Activated naive CD8-positive, alpha-beta T cell (primary cell): Measurements from ENCODE around the gene SCGB3A2.

ENCODE experiments used
- H3K27ac Mint-ChIP-seq: one replicate; pipeline ENCODE4 v1.8.0; 2021; ENCODE audit warnings: mixed read lengths
- H3K27me3 Mint-ChIP-seq: one replicate; pipeline ENCODE4 v1.8.0; 2021; ENCODE audit warnings: mixed read lengths
- H3K36me3 Mint-ChIP-seq: one replicate; pipeline ENCODE4 v1.8.0; 2021; ENCODE audit warnings: mixed read lengths
- H3K4me1 Mint-ChIP-seq: one replicate; pipeline ENCODE4 v1.8.0; 2021; ENCODE audit warnings: low read depth, mixed read lengths
- H3K4me3 Mint-ChIP-seq: one replicate; pipeline ENCODE4 v1.8.0; 2021; ENCODE audit warnings: mild to moderate bottlenecking, mixed read lengths
- H3K9me3 Mint-ChIP-seq: one replicate; pipeline ENCODE4 v1.8.0; 2021; ENCODE audit warnings: low read depth, mixed read lengths

SCGB3A2 gene

GRCh38 chr5:147876626-147877025 lies 1.9 kb upstream of the SCGB3A2 start:
- H3K27me3 Mint-ChIP-seq, result peaks cover 3% of the 10 kb centered on the region
- H3K4me1 Mint-ChIP-seq, result no peaks in the 10 kb centered on the region
- H3K9me3 Mint-ChIP-seq, result no peaks in the 10 kb centered on the region

GRCh38 chr5:147879784-147880183 lies 1.3 kb downstream of the SCGB3A2 start:
- no peaks in the 10 kb centered on the region for H3K36me3 Mint-ChIP-seq
- no peak overlapping the region for H3K4me3 Mint-ChIP-seq
- no peaks in the 10 kb centered on the region for H3K9me3 Mint-ChIP-seq
- no peaks in the 10 kb centered on the region for H3K4me1 Mint-ChIP-seq
- no peak overlapping the region for H3K27ac Mint-ChIP-seq
- H3K27me3 Mint-ChIP-seq, result peaks cover 4% of the 10 kb centered on the region

More at GRCh38 chr5:147876626-147877025, 1.9 kb upstream of the SCGB3A2 start:
- H3K27ac Mint-ChIP-seq, result no peak overlapping the region
- H3K4me3 Mint-ChIP-seq, result no peak overlapping the region
- H3K36me3 Mint-ChIP-seq, result no peaks in the 10 kb centered on the region

- Mint-ChIP-seq H3K4me1 (no peaks in the 10 kb centered on the region), H3K36me3 (no peaks in the 10 kb centered on the region), H3K27me3 (peaks cover 6% of the 10 kb centered on the region), H3K4me3 (no peak overlapping the region), H3K9me3 (no peaks in the 10 kb centered on the region), H3K27ac (no peak overlapping the region)
Measured at GRCh38 chr5:147880487-147880886, 2.0 kb downstream of the SCGB3A2 start.

GRCh38 chr5:147882586-147883313 lies 4.2 kb downstream of the SCGB3A2 start:
- H3K27me3 Mint-ChIP-seq, result peaks cover 6% of the 10 kb centered on the region
- H3K27ac Mint-ChIP-seq, result no peak overlapping the region
- H3K36me3 Mint-ChIP-seq, result no peaks in the 10 kb centered on the region
- no peaks in the 10 kb centered on the region for H3K9me3 Mint-ChIP-seq
- no peak overlapping the region for H3K4me3 Mint-ChIP-seq
- H3K4me1 Mint-ChIP-seq, result no peaks in the 10 kb centered on the region

GRCh38 chr5:147887026-147887627 lies 8.6 kb downstream of the SCGB3A2 start:
- Mint-ChIP-seq H3K27ac (no peak overlapping the region), H3K27me3 (peaks cover 11% of the 10 kb centered on the region), H3K36me3 (no peaks in the 10 kb centered on the region), H3K4me3 (no peak overlapping the region), H3K9me3 (no peaks in the 10 kb centered on the region), H3K4me1 (no peaks in the 10 kb centered on the region)

- Mint-ChIP-seq H3K4me3 (no peak overlapping the region), H3K36me3 (no peaks in the 10 kb centered on the region), H3K27ac (no peak overlapping the region), H3K9me3 (no peaks in the 10 kb centered on the region), H3K27me3 (peaks cover 12% of the 10 kb centered on the region), H3K4me1 (no peaks in the 10 kb centered on the region)
Measured at GRCh38 chr5:147887930-147888329, 9.4 kb downstream of the SCGB3A2 start.

GRCh38 chr5:147892696-147893296 lies 14.3 kb downstream of the SCGB3A2 start:
- H3K9me3 Mint-ChIP-seq, result no peaks in the 10 kb centered on the region
- no peak overlapping the region for H3K4me3 Mint-ChIP-seq
- no peaks in the 10 kb centered on the region for H3K4me1 Mint-ChIP-seq
- H3K36me3 Mint-ChIP-seq, result no peaks in the 10 kb centered on the region
- peaks cover 11% of the 10 kb centered on the region for H3K27me3 Mint-ChIP-seq
- H3K27ac Mint-ChIP-seq, result no peak overlapping the region

GRCh38 chr5:147893820-147894219 lies 15.3 kb downstream of the SCGB3A2 start:
- H3K27me3 Mint-ChIP-seq, result peaks cover 10% of the 10 kb centered on the region
- peaks cover 3% of the 10 kb centered on the region for H3K9me3 Mint-ChIP-seq
- no peaks in the 10 kb centered on the region for H3K4me1 Mint-ChIP-seq
- H3K36me3 Mint-ChIP-seq, result no peaks in the 10 kb centered on the region
- no peak overlapping the region for H3K4me3 Mint-ChIP-seq
- no peak overlapping the region for H3K27ac Mint-ChIP-seq

- no peak overlapping the region for H3K27ac Mint-ChIP-seq
- no peaks in the 10 kb centered on the region for H3K36me3 Mint-ChIP-seq
- no peaks in the 10 kb centered on the region for H3K4me1 Mint-ChIP-seq
- H3K27me3 Mint-ChIP-seq, result peaks cover 6% of the 10 kb centered on the region
- H3K9me3 Mint-ChIP-seq, result peaks cover 3% of the 10 kb centered on the region
- H3K4me3 Mint-ChIP-seq, result no peak overlapping the region
Measured at GRCh38 chr5:147895864-147896263, 17.4 kb downstream of the SCGB3A2 start.

- Mint-ChIP-seq H3K4me1 (no peaks in the 10 kb centered on the region), H3K4me3 (no peak overlapping the region), H3K9me3 (peaks cover 3% of the 10 kb centered on the region), H3K27ac (no peak overlapping the region), H3K36me3 (no peaks in the 10 kb centered on the region), H3K27me3 (peaks cover 5% of the 10 kb centered on the region)
Measured at GRCh38 chr5:147898875-147899401, 20.4 kb downstream of the SCGB3A2 start.

- H3K4me3 Mint-ChIP-seq, result no peak overlapping the region
- no peak overlapping the region for H3K27ac Mint-ChIP-seq
- H3K36me3 Mint-ChIP-seq, result no peaks in the 10 kb centered on the region
- H3K9me3 Mint-ChIP-seq, result peaks cover 3% of the 10 kb centered on the region
- H3K27me3 Mint-ChIP-seq, result peaks cover 3% of the 10 kb centered on the region
- no peaks in the 10 kb centered on the region for H3K4me1 Mint-ChIP-seq
Measured at GRCh38 chr5:147901599-147902039, 23.1 kb downstream of the SCGB3A2 start.

- Mint-ChIP-seq H3K27ac (no peak overlapping the region), H3K4me3 (no peak overlapping the region), H3K36me3 (no peaks in the 10 kb centered on the region), H3K9me3 (peaks cover 3% of the 10 kb centered on the region), H3K4me1 (no peaks in the 10 kb centered on the region), H3K27me3 (peaks cover 3% of the 10 kb centered on the region)
Measured at GRCh38 chr5:147902609-147903115, 24.2 kb downstream of the SCGB3A2 start.

- H3K4me1 Mint-ChIP-seq, result no peaks in the 10 kb centered on the region
- H3K9me3 Mint-ChIP-seq, result no peaks in the 10 kb centered on the region
Measured at GRCh38 chr5:147904110-147904509, 25.6 kb downstream of the SCGB3A2 start.

GRCh38 chr5:147906326-147907095 lies 28.0 kb downstream of the SCGB3A2 start, which contains the start of gene C5orf46:
TSS of gene C5orf46 (minus strand) at chr5:147906538. CDS start at chr5:147906501, 37 bp downstream.
- H3K36me3 Mint-ChIP-seq, result no peaks in the 10 kb centered on the region
- H3K27ac Mint-ChIP-seq, result no peak within 1 kb of the TSS
- H3K4me1 Mint-ChIP-seq, result no peaks in the 10 kb centered on the region
- no peaks in the 10 kb centered on the region for H3K27me3 Mint-ChIP-seq
- H3K9me3 Mint-ChIP-seq, result no peaks in the 10 kb centered on the region
- H3K4me3 Mint-ChIP-seq, result no peak within 1 kb of the TSS

More at GRCh38 chr5:147904110-147904509, 25.6 kb downstream of the SCGB3A2 start:
- H3K36me3 Mint-ChIP-seq, result no peaks in the 10 kb centered on the region
- no peak overlapping the region for H3K4me3 Mint-ChIP-seq
- H3K27me3 Mint-ChIP-seq, result no peaks in the 10 kb centered on the region
- H3K27ac Mint-ChIP-seq, result no peak overlapping the region
